HCT116 (cell line): ENCODE results near the gene SUDS3. TPM values are rescaled to one million over a fixed set of nuclear protein-coding genes. Genes with fewer than 3 reads are reported as not detected.
A peak's percentile ranks its signal among the peaks of the same experiment; 100 is the strongest.

Experiments
- ATAC-seq: fragments of 200-7000 bp; cut with Tn5 transposase; 2 replicates; pipeline ENCODE4 v1.9.1; 2020; ENCODE audit warnings: mild to moderate bottlenecking, moderate library complexity
- BruUV-seq: library from RNA; stranded (reverse); fragments of 400-500 nt; replicated peaks from 2 replicates; lab custom pipeline; 2021; lab: Mats Ljungman, UMichigan
- CTCF ChIA-PET: fragments of 300-600 bp; sonication (Branson Sonifier 250); formaldehyde crosslinking; loops from one replicate; lab custom pipeline; 2021; ENCODE audit warnings: antibody characterized with exemption; lab: Charles Lee
- POLR2A ChIA-PET: fragments of 300-600, 350-600 bp; sonication (Branson Sonifier 250); formaldehyde crosslinking; loops from one replicate; lab custom pipeline; 2021; ENCODE audit warnings: antibody characterized with exemption; lab: Charles Lee
- RAD21 ChIA-PET, 2 experiments: fragments of 300-600 bp; sonication (Branson Sonifier 250); formaldehyde crosslinking; loops; one replicate each; lab custom pipeline; 2023; ENCODE audit warnings: low total read pairs in 2 of 2; ENCODE audit not compliant: uncharacterized antibody in 2 of 2, unreplicated experiment in 2 of 2, low non-redundant PET in 1 of 2; lab: Charles Lee
- DNase-seq: peaks from one replicate; pipeline ENCODE4 v3.0.0-alpha.2; 2010; ENCODE audit warnings: low read depth, low spot score
- H2AFZ ChIP-seq: fragments of 200-600 bp; shearing (Covaris generic), sonication (generic); 2 replicates; pipeline ENCODE4 v1.6.1; 2017; ENCODE audit warnings: low read depth, mixed run types, mixed read lengths, antibody characterized with exemption, low read length; ENCODE audit not compliant: poor library complexity, severe bottlenecking
- H3K27ac ChIP-seq: 2 replicates; pipeline ENCODE4 v1.5.1; 2012; ENCODE audit warnings: low read depth, low read length
- H3K27me3 ChIP-seq: fragments of 200-600 bp; sonication (generic); 2 replicates; pipeline ENCODE4 v1.6.1; 2016; ENCODE audit warnings: mixed run types, low read length, mixed read lengths; ENCODE audit not compliant: insufficient read depth
- H3K36me3 ChIP-seq, 2 experiments: fragments of 200-500 bp in 1 of 2; fragments of 200-600 bp in 1 of 2; sonication (Bioruptor generic) in 1 of 2; sonication (generic) in 1 of 2; 2 replicates each; pipeline versions ENCODE4 v1.5.1 to v1.6.1; 2014 to 2016; ENCODE audit warnings: low read length in 2 of 2, inconsistent platforms in 1 of 2, mixed read lengths in 1 of 2, mixed run types in 1 of 2; ENCODE audit not compliant: insufficient read depth in 2 of 2, control insufficient read depth in 1 of 2
- H3K4me1 ChIP-seq, 2 experiments: fragments of 200-600 bp in 1 of 2; sonication (generic) in 1 of 2; 2 replicates each; pipeline versions ENCODE4 v1.5.1 to v1.6.1; 2012 to 2017; ENCODE audit warnings: low read length in 2 of 2, inconsistent platforms in 1 of 2, mild to moderate bottlenecking in 1 of 2, mixed read lengths in 1 of 2, mixed run types in 1 of 2, moderate library complexity in 1 of 2; ENCODE audit not compliant: insufficient read depth in 2 of 2, control insufficient read depth in 1 of 2
- H3K4me2 ChIP-seq: fragments of 200-600 bp; sonication (generic); 2 replicates; pipeline ENCODE4 v1.6.1; 2017; ENCODE audit warnings: mixed run types, low read length, mixed read lengths
- H3K4me3 ChIP-seq, 2 experiments: fragments of 200-600 bp in 1 of 2; sonication (generic) in 1 of 2; replicated peaks in 1 of 2; 2 replicates each; pipeline ENCODE4 v1.5.1; 2011 to 2016; ENCODE audit warnings: low read length in 2 of 2, control low read depth in 1 of 2, low read depth in 1 of 2, mild to moderate bottlenecking in 1 of 2, mixed read lengths in 1 of 2, mixed run types in 1 of 2
- H3K79me2 ChIP-seq: fragments of 200-600 bp; sonication (generic); 2 replicates; pipeline ENCODE4 v1.6.1; 2017; ENCODE audit warnings: mild to moderate bottlenecking, mixed run types, low read length, moderate library complexity, mixed read lengths; ENCODE audit not compliant: insufficient read depth
- H3K9ac ChIP-seq: fragments of 200-600 bp; sonication (generic); 2 replicates; pipeline ENCODE4 v1.6.1; 2016; ENCODE audit warnings: low read length, mixed read lengths
- H3K9me2 ChIP-seq: fragments of 200-600 bp; sonication (generic), shearing (Covaris generic); 2 replicates; pipeline ENCODE4 v1.6.1; 2017; ENCODE audit warnings: mixed run types, mild to moderate bottlenecking, moderate library complexity; ENCODE audit not compliant: insufficient read depth
- H3K9me3 ChIP-seq, 2 experiments: fragments of 200-500 bp in 1 of 2; fragments of 200-600 bp in 1 of 2; sonication (Bioruptor generic) in 1 of 2; sonication (generic) in 1 of 2; 2 replicates each; pipeline ENCODE4 v1.6.1; 2014 to 2017; ENCODE audit warnings: low read length in 2 of 2, mixed read lengths in 2 of 2, inconsistent platforms in 1 of 2, low read depth in 1 of 2, mild to moderate bottlenecking in 1 of 2, mixed run types in 1 of 2, moderate library complexity in 1 of 2; ENCODE audit not compliant: control insufficient read depth in 1 of 2, insufficient read depth in 1 of 2
- H4K20me1 ChIP-seq: fragments of 200-600 bp; sonication (generic), shearing (Covaris generic); 2 replicates; pipeline ENCODE4 v1.6.1; 2017; ENCODE audit warnings: mixed run types, mild to moderate bottlenecking, moderate library complexity; ENCODE audit not compliant: insufficient read depth
- CEBPB ChIP-seq: IDR thresholded peaks from 2 replicates; pipeline ENCODE4 v1.6.1; 2012; ENCODE audit warnings: low read depth
- EZH2phosphoT487 ChIP-seq: fragments of 200-600 bp; IDR thresholded peaks from 2 replicates; pipeline ENCODE4 v1.6.1; 2018; ENCODE audit warnings: antibody characterized with exemption, borderline replicate concordance
- JUND ChIP-seq: IDR thresholded peaks from 2 replicates; pipeline ENCODE4 v1.6.1; 2012
- POLR2AphosphoS5 ChIP-seq: IDR thresholded peaks from 2 replicates; pipeline ENCODE4 v1.6.1; 2011; ENCODE audit warnings: mild to moderate bottlenecking, low read depth, low read length, moderate library complexity
- SIN3A ChIP-seq: IDR thresholded peaks from 2 replicates; pipeline ENCODE4 v1.6.1; 2012; ENCODE audit warnings: low read depth
- SP1 ChIP-seq: IDR thresholded peaks from 2 replicates; pipeline ENCODE4 v1.6.1; 2012; ENCODE audit warnings: low read depth
- ZFX ChIP-seq: fragments of 450-650 bp; IDR thresholded peaks from 2 replicates; pipeline ENCODE4 v1.6.1; 2017
- intact Hi-C: fragments of 100-400 bp; cut with micrococcal nuclease; formaldehyde crosslinking; loops from 2 replicates; pipeline ENCODE4 v1.10.0; 2022
- total RNA-seq: library from RNA; stranded (reverse); gene quantifications from one replicate; pipeline ENCODE4 v1.2.1, GENCODE V29; 2021; ENCODE audit not compliant: unreplicated experiment
- TF ChIP-seq, protein P1 (sequence below), 3 experiments: fragments of 200-600 bp in 1 of 3; sonication (generic) in 1 of 3; IDR thresholded peaks in 2 of 3; conservative IDR thresholded peaks in 1 of 3; 2 replicates each; pipeline ENCODE4 v1.5.1; 2012 to 2017; ENCODE audit warnings: low read depth in 2 of 3, low read length in 2 of 3, antibody characterized with exemption in 1 of 3, borderline replicate concordance in 1 of 3, control low read depth in 1 of 3, mild to moderate bottlenecking in 1 of 3, mixed read lengths in 1 of 3, mixed run types in 1 of 3, moderate library complexity in 1 of 3; ENCODE audit not compliant: insufficient read depth in 1 of 3

Gene SUDS3
- total RNA-seq, 1 experiment from 2014 or later, result 32.3 TPM

DNA sequence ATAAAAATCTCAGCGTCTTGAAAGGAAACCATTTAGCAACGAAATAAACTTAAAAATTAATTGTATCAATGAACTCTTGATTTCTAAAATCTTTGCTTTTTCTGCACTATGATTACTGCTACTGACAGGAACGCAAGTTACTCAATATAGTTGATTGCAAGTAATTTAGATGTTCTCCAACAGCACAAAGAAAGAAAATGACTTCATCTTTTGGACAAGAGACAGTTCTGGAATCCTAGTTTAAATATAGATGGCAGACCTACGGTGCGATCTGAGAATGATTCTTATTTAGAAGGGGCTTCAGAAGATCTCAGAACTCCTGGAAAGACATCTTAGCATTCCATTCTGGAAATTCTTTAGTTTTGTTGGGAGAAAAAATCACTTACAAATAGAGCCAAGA lies 1.4 kb upstream of the SUDS3 start:
- no TSS peak for BruUV-seq
- no peak for TF ChIP-seq JUND
- no peak for TF ChIP-seq CEBPB
- TF ChIP-seq ZFX, result no peak
- TF ChIP-seq, protein P1, sequence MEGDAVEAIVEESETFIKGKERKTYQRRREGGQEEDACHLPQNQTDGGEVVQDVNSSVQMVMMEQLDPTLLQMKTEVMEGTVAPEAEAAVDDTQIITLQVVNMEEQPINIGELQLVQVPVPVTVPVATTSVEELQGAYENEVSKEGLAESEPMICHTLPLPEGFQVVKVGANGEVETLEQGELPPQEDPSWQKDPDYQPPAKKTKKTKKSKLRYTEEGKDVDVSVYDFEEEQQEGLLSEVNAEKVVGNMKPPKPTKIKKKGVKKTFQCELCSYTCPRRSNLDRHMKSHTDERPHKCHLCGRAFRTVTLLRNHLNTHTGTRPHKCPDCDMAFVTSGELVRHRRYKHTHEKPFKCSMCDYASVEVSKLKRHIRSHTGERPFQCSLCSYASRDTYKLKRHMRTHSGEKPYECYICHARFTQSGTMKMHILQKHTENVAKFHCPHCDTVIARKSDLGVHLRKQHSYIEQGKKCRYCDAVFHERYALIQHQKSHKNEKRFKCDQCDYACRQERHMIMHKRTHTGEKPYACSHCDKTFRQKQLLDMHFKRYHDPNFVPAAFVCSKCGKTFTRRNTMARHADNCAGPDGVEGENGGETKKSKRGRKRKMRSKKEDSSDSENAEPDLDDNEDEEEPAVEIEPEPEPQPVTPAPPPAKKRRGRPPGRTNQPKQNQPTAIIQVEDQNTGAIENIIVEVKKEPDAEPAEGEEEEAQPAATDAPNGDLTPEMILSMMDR (IDR thresholded peaks at IDR 0.05 in 2 of 3, conservative IDR thresholded peaks at IDR 0.05 in 1 of 3; ENCODE audit: borderline replicate concordance in 1 of 3, insufficient read depth in 1 of 3, low read depth in 2 of 3, low read length in 2 of 3), result no peak
- no peak for TF ChIP-seq EZH2phosphoT487
- no peak for TF ChIP-seq SP1
- TF ChIP-seq POLR2AphosphoS5, result no peak
- no peak for TF ChIP-seq SIN3A
- peak overlapping the region; percentile 91; the same call in 1 of the 2 replicates for H3K4me2 ChIP-seq
- no peak overlapping the region for H3K27ac ChIP-seq
- H3K9ac ChIP-seq, result no peak overlapping the region
- DNase-seq (no peak), ATAC-seq (no peak)
- intact Hi-C loops, result loop anchor here (5.0 kb wide), 1 partner anchor 498 kb away; no protein-coding TSS in a partner anchor
- no peak overlapping the region for H3K4me3 ChIP-seq
- H3K9me2 ChIP-seq, result no peaks in the 10 kb centered on the region
- CTCF ChIA-PET, result interaction anchor here (1.8 to 4.4 kb wide), 5 partner anchors 17 to 500 kb away, joined by 11 to 76 read pairs (median 51); no protein-coding TSS in a partner anchor
- H3K9me3 ChIP-seq, result no peaks in the 10 kb centered on the region
- H2AFZ ChIP-seq, result no peak overlapping the region
- RAD21 ChIA-PET, result interaction anchor here in 1 of 2 experiments (1.8 to 2.0 kb wide), 2 partner anchors 194 to 254 kb away, joined by 6 to 7 read pairs; no protein-coding TSS in a partner anchor
- peaks cover 0 to 6% of the 10 kb centered on the region in 2 experiments; a peak in 1 of 4 replicates for H3K36me3 ChIP-seq
- H3K27me3 ChIP-seq, result no peaks in the 10 kb centered on the region
- H4K20me1 ChIP-seq, result no peaks in the 10 kb centered on the region
- H3K79me2 ChIP-seq, result peaks cover 27% of the 10 kb centered on the region
- POLR2A ChIA-PET, result no interaction called here
- H3K4me1 ChIP-seq, result peaks cover 0 to 35% of the 10 kb centered on the region in 2 experiments; a peak in 3 of 4 replicates
